GM13977 (cell line): Measurements from ENCODE around the gene GPR15LG.

Source experiments
- DNase-seq: peaks from one replicate; pipeline ENCODE4 v3.0.0; 2012; ENCODE audit warnings: low spot score
- CTCF ChIP-seq: IDR thresholded peaks from 2 replicates; pipeline ENCODE4 v1.5.1; 2012; ENCODE audit warnings: mild to moderate bottlenecking, control low read depth; ENCODE audit not compliant: insufficient read depth; ENCODE audit errors: extremely low read depth, missing control alignments
- in situ Hi-C: fragments of 300-500 bp; cut with MboI; formaldehyde crosslinking; loops from one replicate; pipeline ENCODE4 v1.12.0; 2022; ENCODE audit warnings: low sequenced_read_pairs, low pct_unique_long_range_greater_than_20kb, mixed read lengths, inconsistent platforms; ENCODE audit not compliant: unreplicated experiment

Gene GPR15LG

GRCh38 chr10:84196941-84197340 lies 23.3 kb downstream of the GPR15LG start:
- in situ Hi-C loops, result no loop called here
- TF ChIP-seq CTCF, result no peak
- no peak for DNase-seq

- in situ Hi-C loops, result no loop called here
- no peak for DNase-seq
- no peak for TF ChIP-seq CTCF
These were observed 24.0 kb downstream of the GPR15LG start for GRCh38 chr10:84197643-84198042.

- TF ChIP-seq CTCF, result no peak
- DNase-seq, result no peak
- in situ Hi-C loops, result no loop called here
These were observed 24.8 kb downstream of the GPR15LG start for GRCh38 chr10:84198206-84198915.

- TF ChIP-seq CTCF, result no peak
- in situ Hi-C loops, result no loop called here
- no peak for DNase-seq
These were observed 27.1 kb downstream of the GPR15LG start for GRCh38 chr10:84200537-84201243.

GRCh38 chr10:84201244-84201606 lies 27.6 kb downstream of the GPR15LG start:
- in situ Hi-C loops, result no loop called here
- TF ChIP-seq CTCF, result no peak
- no peak for DNase-seq

GRCh38 chr10:84201682-84202081 lies 28.1 kb downstream of the GPR15LG start:
- no peak for DNase-seq
- no peak for TF ChIP-seq CTCF
- in situ Hi-C loops, result no loop called here
